Measurements from ENCODE around the gene SPPL2B.
"Not testable (repeated sequence)": the region's sequence is repeated elsewhere in the genome, so short reads cannot be mapped to it uniquely, and the experiment has no call there.

SPPL2B gene

DNA sequence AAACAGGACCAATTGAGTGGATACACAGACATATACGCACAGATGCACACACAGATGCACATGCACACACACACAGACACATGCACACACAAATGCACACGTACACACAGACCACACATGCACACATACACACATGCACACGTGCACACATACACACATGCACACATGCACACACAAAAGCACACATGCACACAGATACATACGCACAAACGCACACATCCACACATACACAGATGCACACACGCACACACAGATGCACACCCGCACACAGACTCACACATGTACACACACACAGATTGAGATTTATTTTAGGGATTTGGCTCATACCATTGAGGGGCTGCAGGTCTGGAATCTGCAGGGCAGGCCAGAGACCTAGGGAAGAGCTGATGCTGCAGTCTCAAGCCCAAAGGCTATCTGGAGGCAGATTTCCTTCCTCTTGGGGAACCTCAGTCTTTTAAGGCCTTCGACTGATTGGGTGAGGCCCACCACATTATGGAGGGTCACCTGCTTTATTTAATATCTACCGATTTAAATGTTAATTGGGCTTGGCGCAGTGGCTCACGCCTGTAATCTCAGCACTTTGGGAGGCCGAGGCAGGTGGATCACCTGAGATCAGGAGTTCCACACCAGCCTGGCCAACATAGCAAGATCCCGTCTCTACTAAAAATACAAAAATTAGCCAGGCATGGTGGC, 54.2 kb downstream of the SPPL2B start:
- no peak for DNase-seq

DNA sequence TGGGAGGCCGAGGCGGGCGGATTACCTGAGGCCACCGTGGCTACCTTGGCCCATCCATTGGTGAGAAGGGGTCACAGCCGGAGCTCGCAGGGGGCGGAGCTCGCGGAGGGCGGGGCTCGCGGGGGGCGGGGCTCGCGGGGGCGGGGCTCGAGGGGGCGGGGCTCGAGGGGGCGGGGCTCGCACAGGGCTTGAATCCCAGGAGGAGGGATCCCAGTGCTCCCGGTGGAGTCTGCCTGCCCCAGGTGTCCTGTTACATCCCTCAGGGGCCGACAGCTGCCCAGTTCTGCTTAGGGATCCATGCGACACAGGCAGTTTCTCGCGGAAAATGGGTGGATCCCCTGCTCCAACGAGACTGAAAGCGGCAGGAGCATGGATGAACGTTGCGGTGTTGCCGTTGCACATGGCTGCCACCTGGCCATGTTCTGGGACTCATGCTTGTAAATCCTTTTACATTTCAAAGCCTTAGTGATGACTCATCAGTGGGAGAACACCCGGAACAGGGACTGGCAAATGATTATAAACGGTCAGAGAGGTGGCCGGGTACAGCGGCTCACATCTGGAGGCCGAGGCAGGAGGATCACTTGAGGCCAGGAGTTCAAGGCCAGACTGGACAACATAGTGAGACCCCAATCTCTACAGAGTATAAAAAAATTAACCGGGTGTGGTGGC, 56.7 kb downstream of the SPPL2B start:
- no peak for DNase-seq

DNA sequence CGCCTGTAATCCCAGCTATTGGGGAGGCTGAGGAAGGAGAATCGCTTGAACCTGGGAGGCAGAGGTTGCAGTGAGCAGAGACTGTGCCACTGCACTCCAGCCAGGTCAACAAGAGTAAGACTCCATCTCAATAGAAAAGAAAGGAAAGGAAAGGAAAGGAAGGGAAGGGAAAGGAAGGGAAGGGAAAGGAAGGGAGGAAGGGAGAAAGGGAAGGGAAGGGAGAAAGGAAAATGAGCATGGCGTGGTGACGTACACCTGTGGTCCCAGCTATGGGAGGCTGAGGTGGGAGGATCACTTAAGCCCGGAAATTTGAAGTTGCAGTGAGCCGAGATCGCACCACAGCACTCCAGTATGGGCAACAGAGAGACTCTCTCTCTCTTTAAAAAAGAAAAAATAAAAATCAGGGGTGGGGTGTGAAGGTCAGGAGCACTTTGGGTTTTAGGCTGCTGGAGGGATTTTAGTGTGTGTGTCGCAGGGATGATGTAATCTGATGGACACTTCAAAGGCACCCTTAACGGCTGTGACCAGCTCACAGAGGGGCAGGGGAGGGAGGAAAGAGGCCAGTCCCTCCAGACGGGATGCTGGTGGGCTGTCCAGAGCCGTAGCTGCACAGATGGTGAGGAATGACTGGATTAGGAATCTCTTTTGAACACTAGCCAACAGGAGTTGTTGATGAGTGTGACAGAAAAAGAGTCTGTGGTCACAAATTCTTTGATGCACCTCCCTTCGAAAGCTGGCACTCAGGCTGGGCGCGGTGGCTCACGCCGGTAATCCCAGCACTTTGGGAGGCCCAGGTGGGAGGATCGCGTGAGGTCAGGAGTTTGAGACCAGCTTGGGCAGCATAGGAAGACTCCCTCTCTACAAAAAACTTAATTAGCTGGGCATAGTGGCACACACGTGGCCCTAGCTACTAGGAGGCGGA, 59.1 kb downstream of the SPPL2B start:
- no peak for DNase-seq

DNA sequence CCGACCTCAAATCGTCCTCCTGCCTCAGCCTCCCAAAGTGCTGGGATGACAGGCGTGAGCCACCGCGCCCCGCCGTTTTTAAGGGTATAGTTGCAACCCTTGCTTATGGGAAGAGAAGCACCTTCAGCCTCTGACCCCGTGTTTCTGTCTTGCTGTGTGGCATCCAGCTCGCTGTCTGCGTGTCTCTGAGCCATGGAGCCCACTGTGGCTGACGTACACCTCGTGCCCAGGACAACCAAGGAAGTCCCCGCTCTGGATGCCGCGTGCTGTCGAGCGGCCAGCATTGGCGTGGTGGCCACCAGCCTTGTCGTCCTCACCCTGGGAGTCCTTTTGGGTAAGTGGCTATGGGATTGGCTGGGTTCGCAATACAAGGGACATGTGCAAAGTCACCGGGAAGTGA, 61.1 kb downstream of the SPPL2B start:
- DNase-seq: no peak

DNA sequence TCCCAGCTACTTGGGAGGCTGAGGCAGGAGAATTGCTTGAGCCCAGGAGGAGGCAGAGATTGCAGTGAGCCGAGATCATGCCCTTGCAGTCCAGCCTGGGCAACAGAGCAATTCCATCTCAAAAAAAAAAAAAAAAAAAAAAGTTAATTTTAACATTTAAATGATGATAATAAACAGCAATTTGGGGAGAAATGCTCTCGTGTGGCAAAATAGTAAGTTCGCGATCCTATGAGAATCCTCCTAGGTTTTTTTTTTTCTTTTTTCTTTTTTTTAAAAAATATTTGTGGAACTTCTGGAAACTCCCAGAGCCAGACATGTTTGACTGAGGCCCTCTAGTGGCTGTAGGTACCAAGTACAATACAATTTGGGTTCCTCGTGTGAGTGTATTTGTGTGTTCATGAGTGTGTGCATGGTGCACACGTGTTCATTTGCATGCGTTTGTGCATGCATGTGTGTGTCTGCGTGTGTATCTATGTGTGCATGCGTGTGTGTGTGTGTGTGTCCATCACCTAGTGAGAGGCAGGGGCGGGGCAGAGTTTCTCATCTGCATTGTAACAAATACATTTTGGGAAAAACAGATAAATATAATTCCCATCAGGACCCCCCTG, 62.7 kb downstream of the SPPL2B start:
- no peak for DNase-seq

DNA sequence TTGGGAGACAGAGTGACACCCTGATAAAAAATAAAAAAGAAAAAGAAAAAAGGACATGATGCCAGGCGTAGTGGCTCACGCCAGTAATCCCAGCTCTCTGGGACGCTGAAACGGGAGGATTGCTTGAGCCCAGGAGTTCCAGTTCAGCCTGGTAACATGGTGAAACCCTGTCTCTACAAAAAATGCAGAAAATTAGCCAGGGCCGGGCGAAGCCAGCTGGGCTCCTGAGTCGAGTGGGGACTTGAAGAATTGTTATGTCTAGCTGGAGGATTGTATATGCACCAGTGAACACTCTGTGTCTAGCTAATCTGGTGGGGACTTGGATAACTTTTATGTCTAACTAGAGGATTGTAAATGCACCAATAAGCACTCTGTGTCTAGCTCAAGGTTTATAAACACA, 63.9 kb downstream of the SPPL2B start:
- no peak for DNase-seq

DNA sequence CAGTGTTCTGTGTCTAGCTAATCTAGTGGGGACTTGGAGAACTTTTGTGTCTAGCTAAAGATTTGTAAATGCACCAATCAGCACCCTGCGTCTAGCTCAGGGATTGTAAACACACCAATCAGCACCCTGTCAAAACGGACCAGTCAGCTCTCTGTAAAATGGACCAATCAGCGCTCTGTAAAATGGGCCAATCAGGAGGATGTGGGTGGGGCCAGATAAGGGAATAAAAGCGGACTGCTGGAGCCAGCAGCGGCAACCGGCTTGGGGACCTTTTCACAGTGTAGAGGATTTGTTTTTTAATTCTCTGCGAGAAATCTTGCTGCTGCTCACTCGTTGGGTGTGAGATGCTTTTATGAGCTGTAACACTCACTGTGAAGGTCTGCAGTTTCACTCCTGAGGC, 64.4 kb downstream of the SPPL2B start:
- DNase-seq: not testable (repeated sequence)

DNA sequence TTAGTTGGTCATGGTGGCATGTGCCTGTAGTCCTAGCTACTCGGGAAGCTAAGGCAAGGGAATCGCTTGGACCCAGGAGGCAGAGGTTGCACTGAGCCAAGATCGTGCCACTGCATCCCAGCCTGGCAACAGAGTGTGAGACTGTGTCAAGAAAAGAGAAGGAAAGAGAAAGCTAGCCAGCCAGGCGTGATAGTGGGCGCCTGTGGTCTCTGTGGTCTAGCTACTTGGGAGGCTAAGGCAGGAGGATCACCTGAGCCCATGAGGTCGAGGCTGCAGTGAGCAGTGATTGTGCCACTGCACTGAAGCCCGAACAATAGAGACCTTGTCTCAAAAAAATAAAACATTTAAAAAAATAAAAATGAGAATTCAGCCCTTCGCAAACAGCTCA, 65.6 kb downstream of the SPPL2B start:
- no peak for DNase-seq

DNA sequence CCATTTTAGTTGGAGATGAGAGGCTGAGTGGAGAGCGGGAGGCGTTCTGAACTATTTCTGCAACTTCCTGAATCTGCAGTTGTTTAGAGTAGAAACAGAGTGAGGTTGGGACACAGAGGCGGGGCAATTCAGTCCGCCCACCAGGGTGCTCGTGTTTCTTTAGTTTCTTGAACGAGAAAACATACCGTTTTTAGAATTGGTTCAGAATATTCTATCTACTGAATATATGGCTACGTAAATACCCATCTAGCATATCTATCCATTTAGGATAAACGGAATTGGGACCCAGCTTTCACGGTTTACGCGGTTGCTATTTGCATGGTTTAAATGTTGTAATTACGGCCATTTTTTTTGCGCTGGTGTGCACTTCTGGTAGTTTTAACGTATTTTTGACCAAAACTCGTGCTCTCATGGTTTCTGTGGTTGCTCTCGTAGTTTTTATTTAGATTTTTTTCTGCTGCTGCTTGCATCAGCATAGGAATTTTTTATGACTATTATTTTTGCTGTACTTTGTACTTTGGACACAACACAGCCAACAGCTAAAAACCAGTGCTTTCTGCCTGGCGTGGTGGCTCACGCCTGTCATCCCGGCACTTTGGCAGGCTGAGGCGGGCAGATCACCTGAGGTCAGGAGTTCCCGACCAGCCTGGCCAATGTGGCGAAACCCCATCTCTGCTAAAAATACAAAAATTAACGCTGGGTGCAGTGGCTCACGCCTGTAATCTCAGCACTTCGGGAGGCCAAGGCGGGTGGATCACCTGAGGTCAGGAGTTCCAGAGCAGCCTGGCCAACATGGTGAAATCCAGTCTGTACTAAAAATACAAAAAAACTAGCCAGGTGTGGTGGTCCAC, 66.2 kb downstream of the SPPL2B start:
- DNase-seq: no peak

DNA sequence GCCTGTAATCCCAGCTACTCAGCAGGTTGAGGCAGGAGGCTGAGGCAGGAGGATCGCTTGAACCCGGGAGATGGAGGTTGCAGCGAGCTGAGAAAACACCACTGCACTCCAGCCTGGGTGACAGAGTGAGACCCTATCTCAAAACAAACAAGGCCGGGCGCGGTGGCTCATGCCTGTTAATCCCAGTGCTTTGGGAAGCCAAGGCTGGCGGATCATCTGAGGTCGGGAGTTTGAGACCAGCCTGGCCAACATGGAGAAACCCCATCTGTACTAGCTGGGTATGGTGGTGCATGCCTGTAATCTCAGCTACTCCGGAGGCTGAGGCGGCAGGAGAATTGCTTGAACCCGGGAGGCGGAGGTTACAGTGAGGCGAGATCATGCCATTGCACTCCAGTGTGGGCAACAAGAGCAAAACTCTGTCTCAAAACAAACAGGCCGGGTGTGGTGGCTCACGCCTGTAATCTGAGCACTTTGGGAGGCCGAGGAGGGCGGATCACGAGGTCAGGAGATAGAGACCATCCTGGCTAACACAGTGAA, 66.9 kb downstream of the SPPL2B start:
- DNase-seq: not testable (repeated sequence)

DNA sequence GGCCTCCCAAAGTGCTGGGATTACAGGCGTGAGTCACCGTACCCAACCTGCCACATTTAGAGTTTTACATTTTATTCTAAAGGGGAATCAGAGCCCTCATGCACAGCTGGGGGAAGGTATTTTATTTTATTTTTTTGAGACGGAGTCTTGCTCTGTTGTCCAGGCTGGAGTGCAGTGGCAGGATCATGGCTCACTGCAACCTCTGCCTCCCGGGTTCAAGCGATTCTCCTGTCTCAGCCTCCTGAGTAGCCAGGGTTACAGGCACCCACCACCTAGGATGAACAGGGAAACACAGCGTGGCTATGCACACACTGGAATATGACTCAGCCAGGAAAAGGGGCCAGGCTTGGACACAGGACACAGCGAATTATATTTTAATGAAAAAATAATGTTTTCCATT, 68.7 kb downstream of the SPPL2B start:
- DNase-seq: not testable (repeated sequence)

DNA sequence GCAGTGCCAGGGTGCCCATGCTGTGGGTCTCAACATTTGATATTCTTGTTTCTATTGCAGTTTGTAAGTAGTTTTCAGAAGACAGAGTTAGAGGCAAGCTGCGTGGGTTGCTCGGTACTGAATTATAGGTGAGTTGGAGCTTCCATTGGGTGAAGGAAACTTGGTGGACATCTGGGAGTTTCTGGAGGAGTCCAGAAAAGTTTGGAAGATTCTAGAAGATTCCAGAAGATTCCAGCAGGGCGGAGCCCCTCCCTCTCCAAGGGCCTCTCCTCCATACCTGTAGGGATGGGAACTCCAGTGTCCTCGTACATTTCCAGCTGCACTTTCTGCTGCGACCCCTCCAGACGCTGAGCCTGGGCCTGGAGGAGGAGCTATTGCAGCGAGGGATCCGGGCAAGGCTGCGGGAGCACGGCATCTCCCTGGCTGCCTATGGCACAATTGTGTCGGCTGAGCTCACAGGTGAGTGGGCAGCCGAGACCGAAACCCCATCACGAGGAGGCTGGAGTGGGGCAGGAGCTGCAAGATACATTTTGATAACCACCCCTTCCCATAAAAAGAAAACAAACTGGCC, 70.3 kb downstream of the SPPL2B start:
- no peak for DNase-seq

DNA sequence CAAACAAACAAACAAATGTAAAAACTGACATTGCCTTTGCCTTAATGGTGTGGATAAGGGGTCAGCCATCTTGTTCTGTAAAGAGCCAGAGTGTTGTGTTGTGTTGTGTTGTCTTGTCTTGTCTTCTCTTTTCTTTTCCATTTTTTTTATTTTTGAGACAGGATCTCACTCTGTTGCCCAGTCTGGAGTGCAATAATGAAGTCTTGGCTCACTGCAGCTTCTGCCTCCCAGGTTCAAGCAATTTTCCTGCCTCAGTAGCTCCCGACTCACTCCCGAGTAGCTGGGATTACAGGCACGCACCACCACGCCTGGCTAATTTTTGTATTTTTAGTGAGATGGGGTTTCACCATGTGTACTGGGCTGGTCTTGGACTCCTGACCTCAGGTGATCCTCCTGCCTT, 71.1 kb downstream of the SPPL2B start:
- DNase-seq: no peak
